ENCODE results near the gene OR13C2. TPM values are rescaled to one million over a fixed set of nuclear protein-coding genes. Genes with fewer than 3 reads are reported as not detected.

Gene OR13C2
- total RNA-seq, 1 donor from 2014 or later = not detected

DNA sequence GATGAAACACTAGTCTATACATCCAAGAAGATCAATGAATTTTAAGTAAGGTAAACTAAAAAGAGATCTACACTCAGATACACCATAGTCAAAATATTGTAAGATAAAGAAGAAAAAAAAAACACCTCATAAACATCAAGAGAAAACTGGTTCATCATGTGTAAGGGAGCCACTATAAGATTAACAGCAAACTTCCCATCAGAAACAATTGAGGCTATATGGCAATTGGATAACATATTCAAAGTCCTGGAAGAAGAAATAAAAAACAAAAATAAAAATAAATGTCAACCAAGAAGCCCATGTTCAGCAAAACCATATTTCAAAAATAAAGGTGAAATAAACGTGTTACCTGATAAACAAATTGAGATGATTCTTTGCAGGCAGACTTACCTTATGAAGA is 32.8 kb downstream of the OR13C2 start:
- no peak for ATAC-seq (ENCODE audit: low read depth)
- POLR2A ChIA-PET = no interaction called here
- intact Hi-C loops (cut with micrococcal nuclease) = no loop called here

DNA sequence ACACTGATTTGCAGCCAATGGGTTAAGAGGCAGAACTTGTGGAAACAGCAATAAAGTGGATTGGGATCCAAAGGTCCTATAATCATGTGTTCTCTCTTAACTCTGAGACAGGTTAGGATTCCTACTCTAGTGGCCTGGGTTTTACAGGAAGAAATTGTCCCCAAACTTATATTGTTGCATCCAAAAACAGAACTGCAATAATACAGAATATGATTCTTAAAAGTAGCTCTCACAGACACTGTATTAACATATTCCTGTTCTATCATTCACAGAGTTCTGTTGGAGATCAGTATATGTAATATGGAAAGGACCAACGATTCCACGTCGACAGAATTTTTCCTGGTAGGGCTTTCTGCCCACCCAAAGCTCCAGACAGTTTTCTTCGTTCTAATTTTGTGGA is 36.6 kb downstream of the OR13C2 start, which contains the start of gene OR13C8:
OR13C8 (plus strand) TSS at position 301 of the 400 bp plus-strand sequence; CDS start at position 301, 0 bp downstream.
- intact Hi-C loops (cut with micrococcal nuclease) = no loop called here
- Mint-ChIP-seq H3K9me3 (peaks cover 12% of the 10 kb centered on the region), H3K4me3 (no peak within 1 kb of the TSS), H3K4me1 (no peaks in the 10 kb centered on the region), H3K36me3 (ENCODE audit: low read depth) (no peaks in the 10 kb centered on the region), H3K27ac (no peak within 1 kb of the TSS), H3K27me3 (no peaks in the 10 kb centered on the region)
- CTCF ChIA-PET = no interaction called here
- no peak for ATAC-seq (ENCODE audit: low read depth)
- TF ChIP-seq, protein P1, sequence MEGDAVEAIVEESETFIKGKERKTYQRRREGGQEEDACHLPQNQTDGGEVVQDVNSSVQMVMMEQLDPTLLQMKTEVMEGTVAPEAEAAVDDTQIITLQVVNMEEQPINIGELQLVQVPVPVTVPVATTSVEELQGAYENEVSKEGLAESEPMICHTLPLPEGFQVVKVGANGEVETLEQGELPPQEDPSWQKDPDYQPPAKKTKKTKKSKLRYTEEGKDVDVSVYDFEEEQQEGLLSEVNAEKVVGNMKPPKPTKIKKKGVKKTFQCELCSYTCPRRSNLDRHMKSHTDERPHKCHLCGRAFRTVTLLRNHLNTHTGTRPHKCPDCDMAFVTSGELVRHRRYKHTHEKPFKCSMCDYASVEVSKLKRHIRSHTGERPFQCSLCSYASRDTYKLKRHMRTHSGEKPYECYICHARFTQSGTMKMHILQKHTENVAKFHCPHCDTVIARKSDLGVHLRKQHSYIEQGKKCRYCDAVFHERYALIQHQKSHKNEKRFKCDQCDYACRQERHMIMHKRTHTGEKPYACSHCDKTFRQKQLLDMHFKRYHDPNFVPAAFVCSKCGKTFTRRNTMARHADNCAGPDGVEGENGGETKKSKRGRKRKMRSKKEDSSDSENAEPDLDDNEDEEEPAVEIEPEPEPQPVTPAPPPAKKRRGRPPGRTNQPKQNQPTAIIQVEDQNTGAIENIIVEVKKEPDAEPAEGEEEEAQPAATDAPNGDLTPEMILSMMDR (IDR thresholded peaks at IDR 0.05) = no peak
- POLR2A ChIA-PET = no interaction called here
- DNase-seq = no peak

More for the DNA sequence above, 32.8 kb downstream of the OR13C2 start:
- no peak for DNase-seq
- Mint-ChIP-seq H3K36me3 (ENCODE audit: low read depth) (no peaks in the 10 kb centered on the region), H3K4me1 (no peaks in the 10 kb centered on the region), H3K27ac (no peak overlapping the region), H3K9me3 (peaks cover 12% of the 10 kb centered on the region), H3K27me3 (no peaks in the 10 kb centered on the region), H3K4me3 (no peak overlapping the region)
- CTCF ChIA-PET = no interaction called here
- TF ChIP-seq, protein P1 (IDR thresholded peaks at IDR 0.05) = no peak

DNA sequence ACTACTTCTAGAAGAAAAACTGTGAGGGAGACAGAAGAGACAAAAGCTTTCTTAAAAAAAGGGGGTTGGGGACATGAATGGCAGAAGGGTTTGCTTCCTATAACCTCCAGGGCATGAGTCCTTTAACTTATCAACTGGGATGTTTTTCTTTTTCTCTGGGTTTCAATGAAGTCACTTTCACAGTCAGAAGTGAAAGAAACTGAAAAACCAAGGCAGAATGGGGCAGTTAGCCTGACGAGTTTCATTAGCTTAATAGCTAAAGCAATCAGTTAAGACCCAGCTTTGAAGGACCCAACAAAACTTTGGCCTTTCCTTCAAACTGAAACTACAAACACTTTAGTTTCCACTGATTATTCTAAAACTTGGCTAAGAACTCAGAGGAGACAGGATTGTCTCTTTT is 41.1 kb downstream of the OR13C2 start:
- no peaks in the 10 kb centered on the region for H3K4me1 Mint-ChIP-seq
- CTCF ChIA-PET = no interaction called here
- intact Hi-C loops (cut with micrococcal nuclease) = no loop called here
- ATAC-seq (ENCODE audit: low read depth) (no peak), DNase-seq (no peak)
- TF ChIP-seq, protein P1 (IDR thresholded peaks at IDR 0.05) = no peak
- no peaks in the 10 kb centered on the region for H3K27me3 Mint-ChIP-seq
- H3K4me3 Mint-ChIP-seq = no peak overlapping the region
- POLR2A ChIA-PET = no interaction called here
- peaks cover 5% of the 10 kb centered on the region for H3K9me3 Mint-ChIP-seq
- no peaks in the 10 kb centered on the region for H3K36me3 Mint-ChIP-seq (ENCODE audit: low read depth)
- H3K27ac Mint-ChIP-seq = no peak overlapping the region

DNA sequence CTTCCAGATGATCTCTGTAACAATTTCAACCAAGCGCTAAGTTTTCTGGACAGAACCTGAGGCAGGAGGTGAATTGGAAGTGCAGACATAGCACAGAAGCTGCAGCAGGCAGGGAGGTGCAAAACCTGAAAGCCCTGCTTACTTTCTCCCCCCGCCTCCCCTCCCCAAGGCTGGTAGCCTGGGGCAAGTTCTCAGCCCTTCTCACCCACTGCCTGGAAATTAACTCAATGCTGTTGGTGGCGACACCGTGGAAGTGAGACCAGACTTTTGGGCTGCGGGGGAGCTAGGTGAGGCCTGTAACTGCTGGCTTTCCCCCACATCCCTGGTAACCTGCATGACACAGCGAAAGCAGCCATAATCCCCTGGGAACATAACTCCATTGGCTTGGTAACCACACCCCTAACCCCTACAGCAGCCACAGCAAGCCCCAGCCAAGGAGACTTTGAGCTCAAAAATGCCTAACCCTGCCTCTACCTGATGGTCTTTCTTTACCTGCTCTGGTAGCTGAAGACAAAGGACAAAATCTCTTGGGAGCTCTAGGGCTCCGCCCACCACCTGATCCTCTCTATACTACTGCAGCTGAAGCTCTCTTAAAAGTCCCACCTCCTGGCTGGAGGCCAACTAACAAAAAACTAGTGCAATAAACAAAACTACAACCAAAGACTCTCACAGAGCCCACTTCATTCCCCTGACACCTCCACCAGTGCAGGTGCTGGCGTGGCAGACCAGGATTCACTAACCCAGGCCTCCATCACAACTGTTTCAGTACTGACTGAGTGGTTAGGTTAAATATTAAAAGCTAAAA is 48.4 kb downstream of the OR13C2 start:
- Mint-ChIP-seq H3K4me3 (no peak overlapping the region), H3K36me3 (ENCODE audit: low read depth) (no peaks in the 10 kb centered on the region), H3K9me3 (peaks cover 8% of the 10 kb centered on the region), H3K27me3 (no peaks in the 10 kb centered on the region), H3K27ac (no peak overlapping the region), H3K4me1 (no peaks in the 10 kb centered on the region)
- DNase-seq (no peak), ATAC-seq (ENCODE audit: low read depth) (no peak)
- CTCF ChIA-PET = no interaction called here
- intact Hi-C loops (cut with micrococcal nuclease) = no loop called here
- TF ChIP-seq, protein P1 (IDR thresholded peaks at IDR 0.05) = no peak
- POLR2A ChIA-PET = no interaction called here

DNA sequence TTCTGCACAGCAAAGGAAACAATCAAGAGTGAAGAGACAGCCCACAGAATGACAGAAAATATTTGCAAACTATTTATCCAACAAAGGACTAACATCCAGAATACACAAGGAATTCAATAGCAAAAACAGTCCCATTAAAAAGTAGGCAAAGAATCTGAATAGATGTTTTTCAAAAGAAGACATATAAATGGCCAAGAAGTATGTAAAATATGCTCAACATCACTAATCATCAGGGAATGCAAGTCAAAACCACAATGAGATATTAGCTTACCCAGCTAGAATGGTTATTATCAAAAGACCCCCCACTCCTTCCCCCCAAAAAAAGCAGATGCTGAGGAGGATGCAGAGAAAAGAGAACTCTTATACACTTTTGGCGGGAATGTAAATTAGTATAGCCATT is 49.9 kb downstream of the OR13C2 start:
- no peak overlapping the region for H3K4me3 Mint-ChIP-seq

More for the DNA sequence above, 49.9 kb downstream of the OR13C2 start:
- Mint-ChIP-seq H3K36me3 (ENCODE audit: low read depth) (no peaks in the 10 kb centered on the region), H3K27ac (no peak overlapping the region), H3K27me3 (no peaks in the 10 kb centered on the region), H3K9me3 (peaks cover 8% of the 10 kb centered on the region), H3K4me1 (no peaks in the 10 kb centered on the region)
- POLR2A ChIA-PET = no interaction called here
- no peak for ATAC-seq (ENCODE audit: low read depth)
- CTCF ChIA-PET = no interaction called here
- TF ChIP-seq, protein P1 (IDR thresholded peaks at IDR 0.05) = no peak
- no peak for DNase-seq
- intact Hi-C loops (cut with micrococcal nuclease) = no loop called here

Other genes starting within 250 kb of the OR13C2 start
- not detected in 2 replicates for gene OR13F1, start 101.4 kb downstream of the OR13C2 start, total RNA-seq
- not detected in 2 replicates for gene OR13C4, start 78.4 kb downstream of the OR13C2 start, total RNA-seq
- not detected in 2 replicates for gene OR13C3, start 68.8 kb downstream of the OR13C2 start, total RNA-seq
- not detected in 2 replicates for gene OR13C8, start 36.5 kb downstream of the OR13C2 start, total RNA-seq
- not detected in 2 replicates for gene OR13C5, start 6.2 kb downstream of the OR13C2 start, total RNA-seq
- not detected in 2 replicates for gene OR13C9, start 12.6 kb upstream of the OR13C2 start, total RNA-seq
- not detected in 2 replicates for gene OR13D1, start 88.9 kb upstream of the OR13C2 start, total RNA-seq
- 21.9 and 22.7 TPM in 2 replicates for gene NIPSNAP3A, start 142.1 kb upstream of the OR13C2 start, total RNA-seq
- 15.3 and 17.4 TPM in 2 replicates for gene NIPSNAP3B, start 158.5 kb upstream of the OR13C2 start, total RNA-seq